Measurements from ENCODE around the gene DAZAP1.

- TF ChIP-seq CTCF (conservative IDR thresholded peaks at IDR 0.05): no peak
- TF ChIP-seq EZH2 (IDR thresholded peaks at IDR 0.05; ENCODE audit: low read depth): no peak
These were observed 12.0 kb upstream of the DAZAP1 start for GRCh38 chr19:1395194-1396018.

Measured in PC-9 (cell line).